AG04450 (cell line): ENCODE results near the gene AGXT. TPM values are rescaled to one million over a fixed set of nuclear protein-coding genes. Genes with fewer than 3 reads are reported as not detected.

Experiments
- CTCF ChIA-PET: fragments of 300-600, 350-600 bp; formaldehyde crosslinking; extraction: SDS; loops from one replicate; lab custom pipeline; 2022; ENCODE audit warnings: antibody characterized with exemption, inconsistent platforms; lab: Charles Lee
- POLR2A ChIA-PET: fragments of 350-600 bp; formaldehyde crosslinking; extraction: SDS; loops from one replicate; lab custom pipeline; 2021; ENCODE audit warnings: antibody characterized with exemption, inconsistent platforms; lab: Yijun Ruan, JAX
- DNase-seq: peaks from one replicate; pipeline ENCODE4 v3.0.0-alpha.2; 2011; ENCODE audit warnings: low read depth, low spot score
- H3K27ac ChIP-seq: one replicate; pipeline ENCODE4 v1.5.1; 2012; ENCODE audit warnings: low read depth, low read length, control low read depth
- H3K27me3 ChIP-seq: one replicate; pipeline ENCODE4 v1.6.0; 2012; ENCODE audit warnings: low read length; ENCODE audit not compliant: control insufficient read depth, insufficient read depth
- H3K4me3 ChIP-seq: 2 replicates; pipeline ENCODE4 v1.5.1; 2011; ENCODE audit warnings: mild to moderate bottlenecking, low read depth, low read length, control low read depth
- H3K9me3 ChIP-seq: 2 replicates; pipeline ENCODE4 v1.5.1; 2012; ENCODE audit warnings: low read length; ENCODE audit not compliant: control insufficient read depth, insufficient read depth
- CTCF ChIP-seq: IDR thresholded peaks from 2 replicates; pipeline ENCODE4 v1.5.1; 2011; ENCODE audit warnings: low read depth, low read length, control low read depth, inconsistent platforms
- polyA plus RNA-seq: library from polyadenylated mRNA; depleted of rRNA; stranded (reverse); fragments of >200 nt; gene quantifications from 2 replicates; pipeline ENCODE4 v1.2.3, GENCODE V29; 2011

The AGXT gene
- polyA plus RNA-seq, 1 experiment, result not detected

- no peak for DNase-seq
- no peak within 1 kb of the TSS for H3K4me3 ChIP-seq
- ChIA-PET POLR2A (no interaction called here), CTCF (no interaction called here)
- no peak for TF ChIP-seq CTCF
- H3K27ac ChIP-seq, result no peak within 1 kb of the TSS
- peaks cover 3% of the 10 kb centered on the region for H3K27me3 ChIP-seq
- no peaks in the 10 kb centered on the region; the same call in 1 of the 2 replicates for H3K9me3 ChIP-seq
Measured at GRCh38 chr2:240895656-240896388, 27.2 kb downstream of the AGXT start, which contains the start of gene MAB21L4. Gene MAB21L4 (minus strand): TSS chr2:240896156. CDS start chr2:240895997, 159 bp downstream.

GRCh38 chr2:240896394-240896793 is 27.8 kb downstream of the AGXT start:
- no peak for TF ChIP-seq CTCF
- DNase-seq, result no peak
- H3K27me3 ChIP-seq, result peaks cover 3% of the 10 kb centered on the region
- CTCF ChIA-PET, result interaction anchor here (2.6 kb wide), 1 partner anchor 17 kb away, joined by 12 read pairs; no protein-coding TSS in a partner anchor
- no peak overlapping the region for H3K27ac ChIP-seq
- no peaks in the 10 kb centered on the region; the same call in 1 of the 2 replicates for H3K9me3 ChIP-seq
- H3K4me3 ChIP-seq, result no peak overlapping the region
- POLR2A ChIA-PET, result no interaction called here

- ChIA-PET POLR2A (interaction anchor here (0.6 kb wide), 1 partner anchor 18 kb away, joined by 5 read pairs; no protein-coding TSS in a partner anchor), CTCF (interaction anchor here (2.6 kb wide), 1 partner anchor 17 kb away, joined by 12 read pairs; no protein-coding TSS in a partner anchor)
- no peak for DNase-seq
- no peak overlapping the region for H3K27ac ChIP-seq
- TF ChIP-seq CTCF, result no peak
- no peak overlapping the region for H3K4me3 ChIP-seq
- no peaks in the 10 kb centered on the region; the same call in 1 of the 2 replicates for H3K9me3 ChIP-seq
- H3K27me3 ChIP-seq, result peaks cover 5% of the 10 kb centered on the region
Measured at GRCh38 chr2:240896871-240897692, 28.5 kb downstream of the AGXT start.

- DNase-seq, result no peak
- Histone ChIP-seq H3K27me3 (peaks cover 7% of the 10 kb centered on the region), H3K27ac (no peak overlapping the region), H3K4me3 (no peak overlapping the region), H3K9me3 (no peaks in the 10 kb centered on the region; the same call in 1 of the 2 replicates)
- ChIA-PET POLR2A (no interaction called here), CTCF (interaction anchor here (0.5 to 2.6 kb wide), 2 partner anchors 16 to 739 kb away, joined by 4 to 12 read pairs; no protein-coding TSS in a partner anchor)
- TF ChIP-seq CTCF, result no peak
Measured at GRCh38 chr2:240898108-240898730, 29.6 kb downstream of the AGXT start.
